Activated CD8-positive, alpha-beta memory T cell treated with anti-CD3 and anti-CD28 coated beads for 4 hours (primary cell): ENCODE measurements around the gene FBXL12.
"Not testable (repeated sequence)": the region's sequence is repeated elsewhere in the genome, so short reads cannot be mapped to it uniquely, and the experiment has no call there.

Source experiments
- DNase-seq, 2 donors: peaks; one replicate each; pipeline ENCODE4 v3.0.0-alpha.2; 2020; ENCODE audit warnings: low read depth in 2 of 2

FBXL12 gene

DNA sequence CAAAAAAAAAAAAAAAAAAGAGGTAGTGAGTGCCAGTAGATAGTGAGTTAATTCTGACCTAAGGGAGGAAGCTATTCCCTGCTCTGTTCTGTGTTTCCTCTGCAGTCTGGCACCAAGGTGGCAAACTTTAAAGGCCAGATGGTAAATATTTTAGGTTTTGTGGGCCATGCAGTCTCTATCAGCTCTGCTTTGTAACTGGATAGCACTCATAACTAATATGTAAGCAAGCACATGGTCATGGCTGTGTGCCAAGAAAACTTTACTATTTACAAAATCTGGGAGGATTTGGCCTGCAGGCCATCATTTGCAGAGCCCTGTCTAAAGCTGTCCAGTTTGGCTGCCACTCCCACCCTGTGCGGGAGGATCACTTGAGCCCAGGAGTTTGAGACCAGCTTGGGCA is 20.5 kb upstream of the FBXL12 start:
- no peak for DNase-seq

DNA sequence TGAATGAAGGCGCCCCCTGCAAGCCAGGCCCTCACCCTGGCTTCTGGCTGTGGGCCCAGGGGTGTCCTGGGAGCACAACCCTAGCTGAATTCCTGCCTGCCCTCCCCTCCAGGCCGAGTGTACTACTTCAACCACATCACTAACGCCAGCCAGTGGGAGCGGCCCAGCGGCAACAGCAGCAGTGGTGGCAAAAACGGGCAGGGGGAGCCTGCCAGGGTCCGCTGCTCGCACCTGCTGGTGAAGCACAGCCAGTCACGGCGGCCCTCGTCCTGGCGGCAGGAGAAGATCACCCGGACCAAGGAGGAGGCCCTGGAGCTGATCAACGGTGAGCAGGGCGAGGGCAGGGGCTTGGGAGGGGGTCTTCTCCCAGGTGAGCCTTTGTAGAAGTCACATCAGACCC is 19.4 kb upstream of the FBXL12 start:
- no peak for DNase-seq

DNA sequence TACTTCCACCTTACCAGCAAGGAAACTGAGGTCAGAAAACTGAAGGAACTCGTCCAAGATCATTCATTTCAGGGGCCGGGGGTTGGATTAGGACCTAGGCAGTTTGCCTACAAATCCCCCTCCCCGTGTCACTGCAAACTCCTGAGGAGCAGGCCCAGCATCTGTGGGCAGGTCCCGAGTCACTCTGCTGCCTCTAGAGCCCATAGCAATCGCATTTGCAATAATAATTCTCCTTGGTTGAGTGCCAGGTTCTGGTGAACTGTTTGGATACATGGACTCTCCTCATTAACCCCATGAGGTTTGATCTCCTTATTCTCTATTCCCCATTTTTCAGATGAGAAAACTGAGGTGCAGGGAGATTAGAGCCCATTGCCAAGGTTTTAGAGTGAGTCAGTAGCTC is 17.1 kb upstream of the FBXL12 start:
- DNase-seq, result no peak

DNA sequence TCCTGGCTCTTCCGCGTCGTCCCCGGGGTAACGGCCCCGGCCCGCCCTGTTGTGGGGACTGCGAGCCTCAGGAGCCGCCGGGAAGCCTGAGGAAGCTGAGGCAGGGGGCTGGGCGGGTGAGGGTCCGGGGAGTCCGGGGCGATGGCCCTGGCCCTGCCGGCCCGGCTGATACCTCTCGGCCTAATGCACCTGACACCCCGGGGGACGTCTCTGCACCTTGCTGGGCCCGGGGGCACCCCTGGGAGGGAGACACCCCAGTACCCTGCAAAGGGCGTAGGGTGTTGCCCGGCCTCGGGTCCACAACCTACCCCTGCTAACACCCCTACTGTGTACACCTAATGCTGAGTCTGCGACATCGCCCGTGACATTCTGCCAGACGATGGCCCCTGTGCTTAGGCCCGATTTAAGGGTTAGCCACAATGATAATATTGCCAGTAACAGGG is 16.6 kb upstream of the FBXL12 start:
- DNase-seq, result no peak

DNA sequence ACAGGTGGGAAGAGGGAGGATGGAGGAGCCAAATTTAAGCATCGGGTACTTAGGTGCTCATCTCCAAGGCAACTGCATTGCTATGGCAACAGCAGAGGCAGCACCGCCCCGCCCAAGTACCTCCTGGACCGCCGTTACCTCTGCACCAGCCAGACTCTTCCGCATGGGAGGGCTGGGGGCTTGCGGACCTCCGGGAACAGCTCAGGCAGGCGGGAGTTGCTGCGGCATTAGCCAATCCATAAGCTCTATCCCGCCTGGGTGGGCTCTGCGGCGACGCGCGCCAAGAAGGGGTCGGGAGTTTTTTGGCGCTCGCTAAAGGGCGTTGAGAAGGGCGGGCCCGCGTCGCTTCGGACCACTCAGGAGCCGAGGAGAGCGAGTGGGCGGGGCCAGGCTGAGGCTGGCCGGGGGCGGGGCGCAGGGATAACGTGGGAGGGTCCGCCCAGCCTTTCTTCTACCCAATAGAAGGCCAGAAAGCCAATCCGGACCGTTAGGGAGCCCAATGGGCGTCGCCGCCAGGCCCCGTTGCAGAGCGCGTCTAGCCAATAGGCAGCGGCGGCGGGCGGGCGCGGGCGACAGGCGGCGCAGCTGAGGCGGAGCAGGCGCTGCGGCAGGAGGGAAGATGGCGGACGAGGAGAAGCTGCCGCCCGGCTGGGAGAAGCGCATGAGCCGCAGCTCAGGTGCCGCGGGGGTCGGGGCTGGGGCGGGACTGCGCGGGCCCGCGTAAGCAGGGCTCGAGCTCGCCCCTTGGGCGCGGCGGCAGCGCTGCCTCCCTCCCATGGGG is 16.0 kb upstream of the FBXL12 start, which contains the start of gene PIN1:
PIN1 (plus strand) TSS at position 593 of the 781 bp plus-strand sequence; CDS start at position 620, 27 bp downstream.
- peak; percentile 98 for DNase-seq

DNA sequence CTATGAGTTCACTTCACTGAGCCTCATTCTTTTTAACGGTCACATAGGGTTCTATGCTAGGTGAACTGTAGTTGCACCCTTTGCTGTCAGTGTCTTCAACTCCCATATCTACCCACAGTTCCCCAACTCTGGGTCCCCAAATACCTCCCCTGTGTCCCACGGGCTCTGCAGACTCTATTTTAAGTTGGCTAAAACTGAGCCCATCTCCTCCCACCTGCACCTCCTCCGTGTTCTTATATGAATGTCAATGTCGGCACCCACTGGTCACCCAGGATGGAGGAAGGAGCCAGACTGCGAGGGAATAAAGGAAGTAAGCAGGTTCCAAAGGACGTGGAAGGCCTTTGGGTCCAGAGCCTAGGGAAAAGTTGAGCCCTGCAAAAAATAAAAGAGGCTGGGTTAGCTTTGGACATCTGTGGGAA is 15.4 kb upstream of the FBXL12 start:
- no peak for DNase-seq

DNA sequence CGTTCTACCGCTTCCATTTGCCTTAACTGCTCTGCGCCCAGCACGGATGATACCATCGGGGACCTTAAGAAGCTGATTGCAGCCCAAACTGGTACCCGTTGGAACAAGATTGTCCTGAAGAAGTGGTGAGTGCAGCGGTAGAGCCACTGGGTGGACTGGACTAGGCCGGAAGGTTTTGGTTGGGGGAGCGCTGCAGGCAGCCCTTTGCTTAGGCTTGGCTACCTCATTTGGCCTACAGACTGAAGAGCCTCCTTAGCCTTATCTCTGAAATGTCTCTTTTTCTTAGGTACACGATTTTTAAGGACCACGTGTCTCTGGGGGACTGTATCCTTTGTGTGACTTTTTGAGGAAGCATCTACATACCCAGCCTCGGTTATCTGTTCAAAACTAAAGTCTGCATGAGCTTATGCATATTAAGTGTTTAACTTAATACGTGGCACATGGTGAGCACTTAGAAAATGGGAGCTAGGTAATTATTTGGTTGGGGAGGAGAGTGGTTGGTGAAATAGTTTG is 9.7 kb upstream of the FBXL12 start:
- DNase-seq, result no peak

DNA sequence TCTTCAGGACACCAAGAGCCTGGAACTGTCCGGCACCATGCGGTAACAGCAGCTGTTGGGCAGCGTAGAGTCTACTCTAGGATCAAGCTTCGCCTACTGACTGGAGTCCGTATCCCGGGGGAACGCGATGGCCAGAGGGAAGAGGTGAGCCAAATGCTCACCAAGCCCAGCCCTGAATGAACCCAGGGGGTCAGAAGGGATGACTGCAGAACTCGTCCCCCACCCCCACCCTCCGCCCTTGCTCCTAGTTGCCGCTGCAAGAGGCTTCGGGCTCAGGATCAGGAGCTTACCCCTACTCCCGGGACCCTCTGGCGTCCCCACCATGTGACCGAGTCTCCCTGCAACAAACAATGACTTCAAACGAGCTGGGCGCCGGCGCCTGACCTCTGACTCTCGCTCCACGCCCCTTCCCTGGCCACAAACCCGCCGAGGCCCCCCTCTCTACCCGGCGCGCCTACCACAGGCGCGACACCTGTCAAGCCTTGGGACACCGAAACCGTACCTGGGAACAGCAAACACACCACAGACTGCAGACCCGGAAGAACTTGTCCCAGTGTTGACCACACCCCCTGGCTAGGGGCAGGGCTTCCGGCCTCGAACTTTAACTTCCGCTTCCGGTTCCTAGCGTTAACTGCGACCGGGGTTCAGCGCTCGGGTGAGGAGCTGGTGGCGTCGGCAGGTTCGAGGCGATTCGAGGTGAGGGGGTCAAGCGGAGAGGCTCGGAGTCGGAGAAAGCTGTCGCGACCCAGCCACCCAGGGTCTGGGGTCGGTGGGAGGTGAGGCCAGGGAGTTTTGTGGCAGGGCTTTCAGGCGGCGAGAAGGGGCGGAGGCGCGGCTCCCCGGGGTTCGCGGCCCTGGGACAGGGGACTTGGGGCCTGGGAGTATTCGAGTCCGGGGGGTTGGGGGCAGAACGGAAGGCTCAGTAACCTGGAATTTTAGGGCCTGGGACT is 8.7 kb upstream of the FBXL12 start, which contains the start of gene UBL5:
UBL5 (plus strand) TSS at position 630 of the 950 bp plus-strand sequence. CDS start 420 bp downstream, outside the sequence.
- DNase-seq, result peak; percentile 80 to 83

DNA sequence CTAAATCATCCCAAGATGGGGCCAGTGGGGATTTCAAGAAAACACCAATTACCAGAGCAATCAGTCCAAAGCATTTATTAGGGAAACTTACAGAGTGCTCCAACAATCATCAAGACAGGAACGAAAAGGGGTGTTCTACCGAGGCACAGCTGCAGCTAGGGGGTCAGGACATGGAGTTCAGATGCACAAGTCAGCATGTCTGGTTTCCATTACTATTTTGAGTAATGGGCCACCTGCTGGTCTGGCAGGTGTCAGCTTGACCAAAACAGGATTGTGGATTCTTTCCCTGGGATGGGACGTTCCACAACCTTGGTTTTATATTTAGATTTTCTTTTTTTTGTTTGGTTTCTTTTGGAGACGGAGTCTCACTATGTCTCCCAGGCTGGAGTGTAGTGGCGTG is 4.9 kb upstream of the FBXL12 start:
- no peak for DNase-seq

DNA sequence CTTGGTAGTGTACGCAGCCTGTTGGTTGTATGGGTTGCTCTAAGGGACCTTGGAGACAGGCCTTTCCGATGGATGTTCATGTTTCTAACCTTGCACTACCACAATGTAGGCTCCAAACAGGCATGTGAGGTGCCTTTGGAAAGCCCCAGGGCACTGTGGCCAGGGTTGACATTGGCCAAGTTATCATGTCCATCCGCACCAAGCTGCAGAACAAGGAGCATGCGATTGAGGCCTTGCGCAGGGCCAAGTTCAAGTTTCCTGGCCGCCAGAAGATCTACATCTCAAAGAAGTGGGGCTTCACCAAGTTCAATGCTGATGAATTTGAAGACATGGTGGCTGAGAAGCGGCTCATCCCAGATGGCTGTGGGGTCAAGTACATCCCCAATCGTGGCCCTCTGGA is 1.2 kb upstream of the FBXL12 start:
- not testable (repeated sequence) for DNase-seq

DNA sequence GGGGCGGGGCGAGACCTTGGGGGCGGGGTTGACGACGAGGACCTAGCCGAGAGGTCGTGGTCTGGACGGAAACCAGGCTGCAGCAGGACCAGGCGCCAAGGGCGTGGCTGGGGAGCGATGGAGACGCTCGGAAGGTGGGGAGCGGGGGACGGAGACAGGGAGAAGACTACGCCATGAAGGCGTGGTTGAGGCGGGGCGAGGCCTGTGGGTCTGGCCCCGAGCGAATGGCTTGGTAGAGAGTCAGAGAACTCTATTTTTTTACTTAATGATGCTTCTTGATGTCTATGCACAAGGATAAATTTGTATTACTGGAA is 674 bp upstream of the FBXL12 start:
- DNase-seq, result no peak

DNA sequence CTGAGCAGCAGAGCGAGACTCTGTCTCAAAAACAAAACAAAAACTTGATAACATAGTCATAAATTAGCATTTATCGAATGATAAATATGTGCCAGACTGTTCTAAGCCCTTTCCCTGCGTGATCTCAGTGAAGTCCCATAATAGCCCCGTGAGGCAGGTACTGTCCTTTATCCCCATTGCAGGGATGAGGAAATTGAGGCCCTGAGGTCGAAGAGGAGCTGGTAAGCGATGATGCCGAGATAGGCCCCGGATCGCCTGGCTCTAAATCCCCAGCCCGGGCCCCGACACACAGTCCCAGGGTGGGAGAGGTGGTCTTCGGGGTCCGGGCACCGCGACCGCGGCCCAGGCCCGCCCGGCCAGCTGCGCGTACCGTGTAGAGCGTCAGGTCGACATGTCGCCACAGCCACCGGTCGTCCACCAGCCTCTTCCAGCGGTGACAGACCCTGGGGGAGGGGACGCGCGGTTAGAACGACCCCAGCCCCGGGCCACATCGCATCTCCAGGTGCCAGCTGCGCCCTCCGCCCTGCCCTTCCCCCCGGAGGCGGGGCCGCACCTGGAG is 625 bp downstream of the FBXL12 start:
- no peak for DNase-seq

DNA sequence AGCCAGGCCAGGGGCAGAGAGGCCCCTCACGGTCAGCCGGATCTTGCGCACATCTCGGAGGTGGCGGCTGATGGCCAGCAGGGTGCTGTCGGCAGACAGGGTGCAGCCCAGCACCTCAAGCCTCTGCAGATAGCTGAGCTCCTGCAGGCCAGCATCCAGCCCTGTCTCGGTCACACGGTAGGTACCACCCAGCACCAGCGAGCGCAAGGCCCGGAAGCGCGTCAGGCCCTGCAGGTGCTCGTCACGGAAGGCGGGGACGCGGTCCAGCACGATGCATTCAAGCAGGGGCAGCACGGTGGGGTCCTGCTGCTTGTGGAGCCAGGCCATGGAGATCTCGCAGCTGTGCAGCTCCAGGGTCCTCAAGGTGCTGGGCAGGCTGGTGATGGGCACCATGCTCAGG is 7.7 kb downstream of the FBXL12 start:
- no peak for DNase-seq

DNA sequence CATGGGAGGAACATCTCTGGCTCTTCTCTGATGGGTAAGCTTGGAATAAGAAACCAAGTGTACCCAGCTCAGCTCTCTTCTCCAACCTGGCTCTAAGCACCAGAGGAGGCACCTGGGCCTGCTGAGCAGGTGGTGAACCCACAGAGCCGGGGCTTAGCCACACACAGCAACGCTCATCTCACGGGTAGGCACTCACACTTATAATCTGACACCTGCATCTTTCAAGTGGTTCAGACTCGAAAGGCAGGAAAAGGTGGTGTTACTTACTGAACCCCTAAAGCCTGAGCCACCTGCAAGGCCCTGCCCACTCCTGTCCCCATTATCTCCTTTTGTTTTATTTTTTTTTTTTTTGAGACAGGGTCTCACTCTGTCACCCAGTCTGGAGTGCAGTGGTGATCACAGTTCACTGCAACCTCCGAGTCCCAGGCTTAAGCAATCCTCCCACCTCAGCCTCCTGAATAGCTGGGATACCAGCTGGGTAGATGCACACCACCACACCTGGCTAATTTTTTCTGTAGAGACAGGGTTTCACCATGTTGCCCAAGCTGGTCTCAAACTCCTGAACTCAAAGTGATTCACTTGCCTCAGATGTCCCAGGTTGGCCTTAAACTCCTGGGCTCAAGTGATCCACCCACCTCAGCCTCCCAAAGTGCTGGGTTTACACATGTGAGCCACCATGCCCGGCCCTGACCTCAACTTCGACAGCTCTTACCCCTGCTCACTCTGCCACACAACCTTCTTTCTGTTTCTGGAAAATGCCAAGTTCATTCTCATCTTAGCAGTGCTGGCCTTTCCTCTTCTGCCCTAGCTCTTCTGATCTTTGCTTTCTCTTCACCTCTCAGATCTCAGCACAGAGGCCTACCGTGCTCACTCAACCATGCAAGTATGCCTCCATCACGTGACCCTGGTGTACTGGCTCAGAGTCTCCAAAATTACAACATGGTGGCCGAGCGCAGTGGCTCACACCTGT is 9.7 kb downstream of the FBXL12 start:
- no peak for DNase-seq

DNA sequence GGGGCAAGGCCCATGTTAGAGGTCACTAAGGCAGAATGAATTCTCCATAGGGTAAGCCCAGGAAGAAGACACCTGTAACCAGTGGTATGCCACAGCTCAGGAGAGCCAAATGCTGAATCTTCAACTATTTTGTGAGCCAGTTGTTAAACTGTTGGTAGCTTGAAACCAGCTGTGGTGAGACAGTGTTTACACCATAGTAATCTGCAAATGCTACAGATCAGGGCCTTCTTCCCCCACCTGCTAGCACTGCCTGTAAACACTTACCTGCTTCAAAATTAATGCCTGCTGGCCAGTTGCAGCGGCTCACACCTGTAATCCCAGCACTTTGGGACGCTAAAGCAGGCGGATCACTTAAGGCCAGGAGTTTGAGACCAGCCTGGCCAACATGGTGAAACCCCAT is 12.1 kb downstream of the FBXL12 start:
- DNase-seq, result no peak

DNA sequence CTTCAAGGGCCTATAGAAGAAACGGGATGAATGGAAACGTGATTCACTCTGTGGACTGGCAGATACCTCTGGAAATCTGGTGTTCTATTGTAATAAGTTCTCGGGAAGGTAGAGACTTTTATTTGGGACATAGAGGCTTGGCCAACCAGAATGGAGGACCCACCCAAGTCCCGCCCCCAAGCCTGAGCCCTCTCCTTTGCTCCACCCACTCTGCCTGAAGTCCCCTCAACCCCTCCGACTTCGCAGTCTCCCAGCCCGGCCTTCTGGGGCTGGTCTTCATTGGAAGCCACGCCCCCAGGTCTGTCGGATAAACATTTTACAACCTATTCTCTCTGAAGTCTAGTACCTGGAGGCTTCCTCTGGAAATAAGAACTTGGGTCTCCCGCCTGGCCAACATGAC is 16.9 kb downstream of the FBXL12 start:
- no peak for DNase-seq

DNA sequence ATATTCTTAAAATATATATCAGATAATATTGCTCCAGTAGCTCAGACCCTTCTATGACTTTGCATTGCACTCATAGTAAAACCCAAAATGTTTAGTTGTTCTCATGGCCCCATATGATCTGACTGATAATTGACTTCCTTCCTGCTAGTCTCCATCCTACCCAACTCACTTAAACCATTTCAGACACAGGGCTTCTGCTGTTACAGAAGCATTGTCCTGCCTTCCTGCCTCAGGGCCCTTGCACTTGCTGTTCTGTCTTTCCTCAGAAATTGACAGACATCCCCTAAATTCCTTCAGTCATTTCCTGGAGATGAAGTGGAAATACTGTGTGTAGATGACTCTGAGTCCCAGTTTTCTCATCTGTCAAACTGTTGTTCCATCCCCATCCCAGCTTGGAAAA is 19.7 kb downstream of the FBXL12 start:
- DNase-seq, result no peak

DNA sequence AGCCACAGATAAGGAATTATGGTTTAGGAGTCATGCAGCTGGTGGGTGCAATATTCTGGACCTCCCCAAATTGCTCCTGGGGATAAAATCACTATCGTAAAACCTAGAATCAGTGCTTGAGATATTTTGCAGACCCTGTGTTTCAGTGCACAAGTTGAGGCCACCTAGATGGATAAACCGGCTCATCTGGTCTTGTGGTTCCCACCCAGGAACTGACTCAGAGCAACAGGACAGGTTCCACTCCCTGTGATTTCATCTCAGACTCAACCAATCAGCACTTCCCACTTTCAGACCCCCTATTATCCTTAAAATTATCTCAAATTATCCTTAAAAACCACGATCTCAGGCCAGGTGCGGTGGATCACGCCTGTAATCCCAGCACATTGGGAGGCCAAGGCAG is 21.0 kb downstream of the FBXL12 start:
- DNase-seq, result no peak

DNA sequence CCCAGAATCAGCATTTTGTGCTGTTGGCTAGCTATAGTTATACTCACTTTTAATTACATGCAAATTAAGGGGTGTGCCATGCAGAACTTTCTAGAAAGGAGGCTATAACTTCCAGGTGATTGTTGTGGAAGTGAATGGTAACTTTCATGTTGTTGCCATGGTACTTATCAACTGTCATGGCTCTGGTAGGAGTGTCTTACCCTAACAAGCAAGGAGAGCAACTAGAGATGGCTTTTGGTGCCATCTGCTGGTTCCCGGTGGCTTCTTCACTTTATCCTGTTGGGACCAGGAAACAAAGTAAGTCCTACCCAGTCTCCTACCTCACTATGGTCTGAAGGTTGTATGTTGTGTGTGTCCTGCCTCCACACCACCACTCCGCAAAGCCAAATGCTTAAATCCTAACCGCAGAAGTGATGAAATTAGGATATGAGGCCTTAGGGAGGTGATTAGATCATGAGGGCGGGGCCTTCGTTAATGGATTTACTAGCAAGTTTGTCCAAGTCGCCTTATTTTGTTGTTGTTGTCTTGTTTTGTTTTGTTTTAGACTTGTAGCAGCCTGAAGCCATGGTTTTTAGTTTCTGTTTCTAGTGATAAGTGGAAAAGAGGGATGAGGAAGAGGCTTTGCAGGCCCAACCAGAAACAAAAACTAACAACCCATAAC is 22.6 kb downstream of the FBXL12 start:
- peak; percentile 66 to 75 for DNase-seq

DNA sequence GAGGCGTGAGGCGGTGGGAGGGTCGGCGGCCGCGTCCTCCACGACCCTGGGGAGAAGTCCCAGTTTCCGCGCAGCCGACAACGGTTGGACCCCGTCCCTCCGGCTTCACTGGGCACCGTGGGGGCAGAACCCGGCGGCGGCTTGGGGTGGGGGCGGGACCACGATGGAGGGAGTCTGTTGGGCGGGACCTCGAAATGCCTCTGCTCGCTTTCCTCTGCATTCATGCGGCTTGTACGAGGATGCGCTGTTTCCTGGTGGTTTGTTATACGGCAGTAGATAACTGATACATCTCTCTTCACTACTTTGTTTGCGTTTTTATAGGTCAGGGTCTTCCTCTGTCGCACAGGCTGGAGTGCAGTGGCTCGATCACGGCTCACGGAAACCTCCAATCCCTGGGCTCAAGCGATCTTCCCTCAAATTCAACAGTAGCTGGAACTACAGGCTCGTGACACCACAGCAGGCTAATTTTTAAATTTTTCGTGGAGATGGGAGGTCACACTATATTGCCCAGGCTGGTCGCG is 25.7 kb downstream of the FBXL12 start:
- DNase-seq, result peak; percentile 32 to 55
